ENCODE measurements around the gene SYMPK.

Gene SYMPK

GRCh38 chr19:45866400-45867176 lies 3.6 kb upstream of the SYMPK start:
- DNase-seq = no peak

- DNase-seq = no peak
Observed at GRCh38 chr19:45865269-45865948, 2.5 kb upstream of the SYMPK start.

- DNase-seq = no peak
Observed at GRCh38 chr19:45864629-45865082, 1.7 kb upstream of the SYMPK start.

GRCh38 chr19:45863840-45864628 lies 1.1 kb upstream of the SYMPK start, which contains the start of gene FOXA3:
Gene FOXA3, plus strand, starts transcription at chr19:45864326. Its CDS starts 131 bp downstream, at chr19:45864457.
- DNase-seq = peak; percentile 74

GRCh38 chr19:45863335-45863839 lies 440 bp upstream of the SYMPK start:
- no peak for DNase-seq

- DNase-seq = no peak
Observed at GRCh38 chr19:45862271-45862563, 730 bp downstream of the SYMPK start.

- DNase-seq = no peak
Observed at GRCh38 chr19:45860359-45861259, 2.3 kb downstream of the SYMPK start.

- DNase-seq = no peak
Observed at GRCh38 chr19:45854167-45854778, 8.7 kb downstream of the SYMPK start.

GRCh38 chr19:45852983-45853382 lies 10.0 kb downstream of the SYMPK start:
- DNase-seq = no peak

GRCh38 chr19:45852145-45852750 lies 10.7 kb downstream of the SYMPK start:
- DNase-seq = no peak

- DNase-seq = no peak
Observed at GRCh38 chr19:45848922-45849321, 14.0 kb downstream of the SYMPK start.

GRCh38 chr19:45847663-45848062 lies 15.3 kb downstream of the SYMPK start:
- no peak for DNase-seq

GRCh38 chr19:45842198-45842597 lies 20.7 kb downstream of the SYMPK start:
- DNase-seq = no peak

- DNase-seq = no peak
Observed at GRCh38 chr19:45834970-45835369, 28.0 kb downstream of the SYMPK start.

- no peak for DNase-seq
Observed at GRCh38 chr19:45828945-45829344, 34.0 kb downstream of the SYMPK start.

GRCh38 chr19:45828523-45828922 lies 34.4 kb downstream of the SYMPK start:
- no peak for DNase-seq

GRCh38 chr19:45827459-45828093 lies 35.4 kb downstream of the SYMPK start:
- DNase-seq = no peak

GRCh38 chr19:45826934-45827333 lies 36.0 kb downstream of the SYMPK start:
- no peak for DNase-seq

- DNase-seq = no peak
Observed at GRCh38 chr19:45825917-45826893, 36.7 kb downstream of the SYMPK start.

- DNase-seq = no peak
Observed at GRCh38 chr19:45825263-45825605, 37.7 kb downstream of the SYMPK start.

Measured in activated CD4-positive, CD25-positive, alpha-beta regulatory T cell treated with anti-CD3 and anti-CD28 coated beads, Interleukin-2, amount 50 U/mL, for 72 hours (primary cell).